ENCODE measurements around the gene CFAP221. TPM values are rescaled to one million over a fixed set of nuclear protein-coding genes. Genes with fewer than 3 reads are reported as not detected.

The CFAP221 gene
- total RNA-seq, 1 donor from 2014 or later: 1.8 TPM

- DNase-seq (ENCODE audit: low spot score): no peak
- ATAC-seq: no peak
- intact Hi-C loops (cut with DNase I): loop anchor here (10.0 kb wide), 1 partner anchor 470 kb away; no protein-coding TSS in a partner anchor
Observed at GRCh38 chr2:119704670-119705120, 160.4 kb downstream of the CFAP221 start.

- no peak for ATAC-seq
- intact Hi-C loops (cut with DNase I): loop anchor here (10.0 kb wide), 1 partner anchor 469 kb away; no protein-coding TSS in a partner anchor
- DNase-seq (ENCODE audit: low spot score): no peak
Observed at GRCh38 chr2:119706221-119706620, 162.0 kb downstream of the CFAP221 start.

Other genes with a start within 250 kb of the CFAP221 start
- 17.6 TPM for gene C2orf76, start 177.6 kb upstream of the CFAP221 start, total RNA-seq
- gene DBI, start 177.5 kb upstream of the CFAP221 start, total RNA-seq: 105 TPM
- 7.1 TPM for gene TMEM37, start 112.6 kb upstream of the CFAP221 start, total RNA-seq
- gene SCTR, start 20.0 kb upstream of the CFAP221 start, total RNA-seq: not detected
- gene TMEM177, start 134.8 kb downstream of the CFAP221 start, total RNA-seq: 8.2 TPM
- gene PTPN4, start 215.5 kb downstream of the CFAP221 start, total RNA-seq: 37.7 TPM